ENCODE measurements around the gene AMN. TPM values are rescaled to one million over a fixed set of nuclear protein-coding genes. Genes with fewer than 3 reads are reported as not detected.
A peak's percentile ranks its signal among the peaks of the same experiment; 100 is the strongest.
"Not testable (repeated sequence)": the region's sequence is repeated elsewhere in the genome, so short reads cannot be mapped to it uniquely, and the experiment has no call there.

AMN gene
- total RNA-seq, 2 donors from 2014 or later = 2.4 TPM; not detected in 1

DNA sequence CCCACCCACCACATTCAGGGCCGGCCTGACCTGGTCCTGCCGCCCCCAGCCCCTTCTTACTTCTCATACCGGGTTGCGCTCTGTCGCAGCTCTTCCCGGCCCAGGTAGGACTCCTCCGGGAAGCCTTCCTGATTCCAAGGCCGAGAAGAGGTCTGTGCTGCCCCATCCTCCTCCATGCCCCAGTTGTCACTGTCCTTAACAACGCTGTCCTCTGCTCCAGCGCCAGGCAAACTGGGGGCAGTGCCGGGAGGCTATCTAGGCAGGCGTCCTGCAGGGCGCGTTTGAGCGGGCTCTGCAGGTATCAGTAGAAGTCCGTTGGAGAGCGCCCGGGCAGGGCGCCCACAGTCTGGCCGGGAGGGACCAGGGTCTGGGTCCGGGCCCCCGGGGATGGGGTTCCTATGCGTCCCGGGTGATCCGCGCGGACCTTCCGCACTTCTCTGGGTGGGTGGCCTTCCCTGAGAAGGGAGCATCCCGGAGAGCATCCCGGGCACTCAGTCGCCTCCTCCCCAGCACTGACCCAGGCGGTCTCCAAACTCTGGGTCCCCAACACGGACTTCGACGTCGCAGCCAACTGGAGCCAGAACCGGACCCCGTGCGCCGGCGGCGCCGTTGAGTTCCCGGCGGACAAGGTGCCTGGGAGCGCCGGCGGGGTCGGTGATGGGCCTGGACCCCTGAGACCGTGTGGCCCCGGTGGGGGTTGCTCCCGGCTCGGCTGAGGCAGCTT is 900 bp downstream of the AMN start:
- Histone ChIP-seq H3K4me3 (peak overlapping the region; percentile 25), H3K27ac (no peak overlapping the region), H3K27me3 (replicated peaks; ENCODE audit: insufficient read depth) (no peaks in the 10 kb centered on the region), H3K9me3 (no peaks in the 10 kb centered on the region), H3K36me3 (no peaks in the 10 kb centered on the region), H3K4me1 (ENCODE audit: control insufficient read depth in 1 of 2, low read depth in 2 of 2) (peaks cover 4 to 12% of the 10 kb centered on the region in 2 donors)
- ATAC-seq (ENCODE audit: insufficient number of reproducible peaks, low FRiP score, low read depth) (no peak), DNase-seq (ENCODE audit: low spot score) (no peak)
- TF ChIP-seq, protein P1, sequence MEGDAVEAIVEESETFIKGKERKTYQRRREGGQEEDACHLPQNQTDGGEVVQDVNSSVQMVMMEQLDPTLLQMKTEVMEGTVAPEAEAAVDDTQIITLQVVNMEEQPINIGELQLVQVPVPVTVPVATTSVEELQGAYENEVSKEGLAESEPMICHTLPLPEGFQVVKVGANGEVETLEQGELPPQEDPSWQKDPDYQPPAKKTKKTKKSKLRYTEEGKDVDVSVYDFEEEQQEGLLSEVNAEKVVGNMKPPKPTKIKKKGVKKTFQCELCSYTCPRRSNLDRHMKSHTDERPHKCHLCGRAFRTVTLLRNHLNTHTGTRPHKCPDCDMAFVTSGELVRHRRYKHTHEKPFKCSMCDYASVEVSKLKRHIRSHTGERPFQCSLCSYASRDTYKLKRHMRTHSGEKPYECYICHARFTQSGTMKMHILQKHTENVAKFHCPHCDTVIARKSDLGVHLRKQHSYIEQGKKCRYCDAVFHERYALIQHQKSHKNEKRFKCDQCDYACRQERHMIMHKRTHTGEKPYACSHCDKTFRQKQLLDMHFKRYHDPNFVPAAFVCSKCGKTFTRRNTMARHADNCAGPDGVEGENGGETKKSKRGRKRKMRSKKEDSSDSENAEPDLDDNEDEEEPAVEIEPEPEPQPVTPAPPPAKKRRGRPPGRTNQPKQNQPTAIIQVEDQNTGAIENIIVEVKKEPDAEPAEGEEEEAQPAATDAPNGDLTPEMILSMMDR (IDR thresholded peaks at IDR 0.05) = no peak

DNA sequence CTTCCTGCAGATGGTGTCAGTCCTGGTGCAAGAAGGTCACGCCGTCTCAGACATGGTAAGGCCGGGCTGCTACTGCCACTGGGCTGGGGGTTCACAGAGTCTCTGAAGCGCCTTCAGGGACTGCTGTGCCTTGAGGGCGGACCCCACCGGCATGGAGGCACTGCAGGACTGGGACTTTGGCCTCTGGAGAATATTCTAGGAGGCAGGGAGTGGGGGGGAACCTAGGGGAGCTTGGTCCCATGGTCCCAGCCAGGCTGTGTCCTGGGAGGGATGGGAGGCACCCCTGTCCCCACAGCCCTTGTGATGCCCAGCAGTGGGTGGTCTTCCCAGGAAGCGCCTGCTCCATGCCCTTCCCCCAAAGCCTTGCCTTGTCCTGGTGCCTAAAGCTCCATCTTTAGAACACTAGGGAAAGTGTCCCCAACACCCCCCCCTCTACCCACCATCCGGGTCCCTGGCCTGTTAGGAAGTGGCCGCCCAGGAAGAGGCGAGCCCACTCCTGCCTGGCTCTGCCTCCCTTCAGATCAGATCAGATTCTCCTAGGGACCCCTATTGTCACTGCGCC is 1.5 kb downstream of the AMN start:
- TF ChIP-seq, protein P1 (IDR thresholded peaks at IDR 0.05) = no peak
- ATAC-seq (ENCODE audit: insufficient number of reproducible peaks, low FRiP score, low read depth) (no peak), DNase-seq (ENCODE audit: low spot score) (no peak)
- Histone ChIP-seq H3K27ac (no peak overlapping the region), H3K27me3 (replicated peaks; ENCODE audit: insufficient read depth) (no peaks in the 10 kb centered on the region), H3K9me3 (no peaks in the 10 kb centered on the region), H3K4me1 (ENCODE audit: control insufficient read depth in 1 of 2, low read depth in 2 of 2) (peaks cover 9 to 19% of the 10 kb centered on the region in 2 donors), H3K4me3 (no peak overlapping the region), H3K36me3 (no peaks in the 10 kb centered on the region)

DNA sequence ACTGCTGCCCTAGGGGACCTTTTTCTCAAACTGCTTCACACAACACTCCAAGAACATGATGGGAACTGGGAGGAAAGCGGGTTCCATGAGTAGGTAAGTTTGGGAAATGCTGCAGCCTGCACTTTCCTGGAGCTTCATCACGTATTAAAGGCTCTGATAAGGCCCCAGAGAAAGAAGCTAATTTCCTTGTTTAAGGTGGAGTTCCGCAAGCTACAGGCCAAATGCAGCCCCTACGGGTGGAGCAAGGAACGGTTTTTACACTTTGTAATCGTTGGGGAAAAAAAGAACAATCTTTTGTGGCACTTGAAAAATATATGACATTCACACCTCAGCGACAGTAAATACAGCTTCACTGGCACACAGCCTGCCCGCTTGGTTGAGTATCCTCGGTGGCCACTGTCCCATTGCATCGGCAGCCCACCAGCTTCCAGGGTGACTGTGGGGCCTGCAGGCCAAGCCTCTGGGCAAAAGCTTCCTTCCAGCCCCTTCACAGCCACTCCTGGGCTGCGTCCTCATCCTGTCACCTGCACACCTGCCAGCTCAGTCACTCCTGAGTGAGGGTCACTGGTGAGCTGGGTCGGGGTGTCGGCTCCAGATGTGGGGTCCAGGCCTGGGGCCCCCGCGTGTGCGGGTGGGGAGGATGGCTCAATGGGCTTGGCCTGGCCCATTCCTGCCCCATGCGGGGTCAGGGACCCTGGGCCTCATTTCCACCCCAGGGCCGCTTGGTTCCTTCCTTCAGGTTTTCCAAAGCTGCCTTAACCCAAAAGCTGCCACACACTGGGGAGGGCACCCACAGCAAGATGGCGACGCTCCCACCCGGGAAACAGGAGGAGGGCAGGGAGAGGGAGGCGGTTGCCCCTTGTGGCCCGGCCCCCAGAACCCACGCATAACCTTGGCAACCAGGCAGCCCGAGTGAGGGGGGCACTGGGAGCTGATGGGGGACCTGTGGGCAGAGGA is 2.4 kb downstream of the AMN start:
- ATAC-seq (ENCODE audit: insufficient number of reproducible peaks, low FRiP score, low read depth) = no peak
- TF ChIP-seq, protein P1 (IDR thresholded peaks at IDR 0.05) = no peak
- Histone ChIP-seq H3K27me3 (replicated peaks; ENCODE audit: insufficient read depth) (no peaks in the 10 kb centered on the region), H3K27ac (no peak overlapping the region), H3K4me3 (no peak overlapping the region), H3K9me3 (no peaks in the 10 kb centered on the region), H3K36me3 (no peaks in the 10 kb centered on the region), H3K4me1 (ENCODE audit: control insufficient read depth in 1 of 2, low read depth in 2 of 2) (peaks cover 18 to 28% of the 10 kb centered on the region in 2 donors)
- DNase-seq (ENCODE audit: low spot score) = no peak

DNA sequence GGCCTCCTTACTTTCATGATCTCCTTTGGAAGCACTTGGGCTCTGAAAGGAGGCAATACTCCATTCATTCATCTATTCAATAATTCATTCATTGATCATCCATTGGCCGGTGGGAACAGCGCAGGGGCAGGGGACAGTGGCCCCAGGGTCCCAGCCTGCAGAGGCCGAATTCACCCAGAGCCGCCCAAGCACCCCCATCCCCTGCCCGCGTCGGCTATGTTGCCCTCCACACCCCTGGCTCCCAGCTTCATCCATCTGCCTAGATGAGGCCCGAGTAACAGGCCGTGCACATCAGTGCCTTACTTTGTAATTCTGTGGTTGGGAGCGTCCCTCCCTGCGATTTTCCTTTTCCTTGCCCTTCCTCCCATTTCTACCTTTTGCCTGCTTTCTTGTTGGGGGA is 3.2 kb downstream of the AMN start:
- Histone ChIP-seq H3K4me1 (ENCODE audit: control insufficient read depth in 1 of 2, low read depth in 2 of 2) (peaks cover 23 to 35% of the 10 kb centered on the region in 2 donors), H3K36me3 (no peaks in the 10 kb centered on the region), H3K27ac (no peak overlapping the region), H3K27me3 (replicated peaks; ENCODE audit: insufficient read depth) (peaks cover 6% of the 10 kb centered on the region), H3K9me3 (no peaks in the 10 kb centered on the region), H3K4me3 (no peak overlapping the region)
- no peak for DNase-seq (ENCODE audit: low spot score)
- TF ChIP-seq, protein P1 (IDR thresholded peaks at IDR 0.05) = no peak
- ATAC-seq (ENCODE audit: insufficient number of reproducible peaks, low FRiP score, low read depth) = no peak

DNA sequence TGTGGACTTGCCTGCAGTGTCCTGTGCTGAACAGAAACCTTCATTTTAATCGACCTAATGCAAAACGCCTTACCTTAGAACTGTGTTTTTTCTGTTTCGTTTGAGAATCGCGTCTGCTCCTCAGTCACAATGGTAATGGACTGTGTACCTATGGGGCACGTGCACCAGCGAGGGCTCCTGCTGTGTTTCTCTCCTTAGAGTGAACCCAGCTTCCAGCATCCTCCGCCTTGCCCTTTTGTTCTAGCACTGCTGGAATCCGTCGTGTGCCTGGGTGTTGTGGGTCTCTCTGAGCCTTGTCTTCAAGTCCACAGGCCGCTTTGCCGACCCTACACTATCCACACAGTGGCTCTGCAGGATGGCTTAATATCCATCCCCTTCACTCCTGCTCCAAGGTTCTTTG is 3.6 kb downstream of the AMN start:
- no peaks in the 10 kb centered on the region for H3K36me3 ChIP-seq
- H3K27me3 ChIP-seq (replicated peaks; ENCODE audit: insufficient read depth) = peaks cover 8% of the 10 kb centered on the region
- H3K9me3 ChIP-seq = no peaks in the 10 kb centered on the region
- ATAC-seq (ENCODE audit: insufficient number of reproducible peaks, low FRiP score, low read depth) (no peak), DNase-seq (ENCODE audit: low spot score) (no peak)
- H3K4me1 ChIP-seq (ENCODE audit: control insufficient read depth in 1 of 2, low read depth in 2 of 2) = peaks cover 23 to 37% of the 10 kb centered on the region in 2 donors
- H3K27ac ChIP-seq = no peak overlapping the region
- no peak overlapping the region for H3K4me3 ChIP-seq
- TF ChIP-seq, protein P1 (IDR thresholded peaks at IDR 0.05) = no peak

DNA sequence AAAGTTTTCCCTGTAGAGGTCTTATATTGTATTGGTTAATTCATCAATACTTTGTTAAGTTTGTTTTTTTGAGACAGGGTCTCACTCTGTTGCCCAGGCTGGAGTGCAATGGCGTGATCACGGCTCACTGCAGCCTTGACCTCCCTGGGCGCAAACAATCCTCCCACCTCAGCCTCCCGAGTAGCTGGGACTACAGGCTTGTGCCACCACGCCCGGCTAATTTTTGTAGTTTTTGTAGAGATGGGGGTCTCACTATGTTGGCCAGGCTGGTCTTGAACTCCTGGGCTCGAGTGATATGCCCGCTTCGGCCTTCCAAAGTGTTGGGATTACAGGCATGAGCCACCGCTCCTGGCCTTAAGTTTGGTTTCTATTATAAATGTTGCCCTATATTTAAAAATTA is 4.4 kb downstream of the AMN start:
- ATAC-seq (ENCODE audit: insufficient number of reproducible peaks, low FRiP score, low read depth); DNase-seq (ENCODE audit: low spot score); H3K27ac ChIP-seq; H3K36me3 ChIP-seq; H3K9me3 ChIP-seq; H3K4me3 ChIP-seq; H3K27me3 ChIP-seq (replicated peaks; ENCODE audit: insufficient read depth): not testable (repeated sequence)
- H3K4me1 ChIP-seq (ENCODE audit: control insufficient read depth in 1 of 2, low read depth in 2 of 2) = peaks cover 23 to 37% of the 10 kb centered on the region in 2 donors
